Activated naive CD4-positive, alpha-beta T cell treated with anti-CD3 and anti-CD28 coated beads, Interleukin-2, amount 50 U/mL, for 72 hours (primary cell): Measurements from ENCODE around the gene SMYD3. TPM values are rescaled to one million over a fixed set of nuclear protein-coding genes. Genes with fewer than 3 reads are reported as not detected.
"Not testable (repeated sequence)": the region's sequence is repeated elsewhere in the genome, so short reads cannot be mapped to it uniquely, and the experiment has no call there.

Source experiments
- ATAC-seq, 2 donors: fragments of 150-1000 bp; cut with Tn5 transposase; 2 replicates each; pipeline ENCODE4 v1.10.0; 2021; ENCODE audit warnings: mild to moderate bottlenecking in 2 of 2, moderate library complexity in 2 of 2
- DNase-seq, 2 donors: peaks; one replicate each; pipeline ENCODE4 v3.0.0; 2021 to 2022; ENCODE audit warnings: low spot score in 2 of 2
- H3K27ac Mint-ChIP-seq, 2 donors: one replicate each; pipeline ENCODE4 v1.8.0; 2022; ENCODE audit warnings: mild to moderate bottlenecking in 2 of 2, mixed read lengths in 2 of 2
- H3K36me3 Mint-ChIP-seq, 2 donors: one replicate each; pipeline ENCODE4 v1.8.0; 2022; ENCODE audit warnings: mixed read lengths in 2 of 2
- H3K9me3 Mint-ChIP-seq, 2 donors: one replicate each; pipeline ENCODE4 v1.8.0; 2022; ENCODE audit warnings: mixed read lengths in 2 of 2
- total RNA-seq, 2 donors: library from RNA; stranded (reverse); gene quantifications; one replicate each; pipeline ENCODE4 v1.2.3, GENCODE V29; 2022

Gene SMYD3
- total RNA-seq, 2 donors from 2014 or later: 18.5 to 30.1 TPM

- ATAC-seq (no peak), DNase-seq (no peak)
- H3K36me3 Mint-ChIP-seq: no peaks in the 10 kb centered on the region
- peak overlapping the region in 1 of 2 donors; percentile 9 for H3K27ac Mint-ChIP-seq
- no peaks in the 10 kb centered on the region for H3K9me3 Mint-ChIP-seq
Observed at GRCh38 chr1:245790441-245790840, 716.6 kb downstream of the SMYD3 start.

- Mint-ChIP-seq H3K36me3 (no peaks in the 10 kb centered on the region), H3K9me3 (no peaks in the 10 kb centered on the region), H3K27ac (no peak overlapping the region)
- DNase-seq (no peak), ATAC-seq (no peak)
Observed at GRCh38 chr1:245788886-245789285, 718.2 kb downstream of the SMYD3 start.

- ATAC-seq (no peak), DNase-seq (no peak)
- no peaks in the 10 kb centered on the region for H3K9me3 Mint-ChIP-seq
- H3K27ac Mint-ChIP-seq: no peak overlapping the region
- no peaks in the 10 kb centered on the region for H3K36me3 Mint-ChIP-seq
Observed at GRCh38 chr1:245788269-245788668, 718.8 kb downstream of the SMYD3 start.

- DNase-seq (no peak), ATAC-seq (no peak)
- no peaks in the 10 kb centered on the region for H3K36me3 Mint-ChIP-seq
- H3K27ac Mint-ChIP-seq: no peak overlapping the region
- no peaks in the 10 kb centered on the region for H3K9me3 Mint-ChIP-seq
Observed at GRCh38 chr1:245786948-245787347, 720.1 kb downstream of the SMYD3 start.

- no peak for ATAC-seq
- DNase-seq: no peak
- Mint-ChIP-seq H3K36me3 (peaks cover 7 to 16% of the 10 kb centered on the region in 2 donors), H3K9me3 (peaks cover 5 to 6% of the 10 kb centered on the region in 2 donors), H3K27ac (no peak overlapping the region)
Observed at GRCh38 chr1:245779797-245780755, 727.0 kb downstream of the SMYD3 start.

- Mint-ChIP-seq H3K27ac (no peak overlapping the region), H3K9me3 (peaks cover 5 to 6% of the 10 kb centered on the region in 2 donors), H3K36me3 (peaks cover 7 to 16% of the 10 kb centered on the region in 2 donors)
- ATAC-seq: no peak
- no peak for DNase-seq
Observed at GRCh38 chr1:245777752-245778151, 729.3 kb downstream of the SMYD3 start.

- Mint-ChIP-seq H3K36me3 (peaks cover 7 to 16% of the 10 kb centered on the region in 2 donors), H3K9me3 (peaks cover 5 to 6% of the 10 kb centered on the region in 2 donors), H3K27ac (no peak overlapping the region)
- DNase-seq: no peak
- ATAC-seq: no peak
Observed at GRCh38 chr1:245776694-245777332, 730.3 kb downstream of the SMYD3 start.

- H3K9me3 Mint-ChIP-seq: peaks cover 5 to 6% of the 10 kb centered on the region in 2 donors
- no peak for ATAC-seq
- DNase-seq: no peak
- no peak overlapping the region for H3K27ac Mint-ChIP-seq
- peaks cover 7 to 16% of the 10 kb centered on the region in 2 donors for H3K36me3 Mint-ChIP-seq
Observed at GRCh38 chr1:245776139-245776538, 730.9 kb downstream of the SMYD3 start.

- DNase-seq, H3K27ac Mint-ChIP-seq, H3K9me3 Mint-ChIP-seq, ATAC-seq: not testable (repeated sequence)
- peaks cover 7 to 16% of the 10 kb centered on the region in 2 donors for H3K36me3 Mint-ChIP-seq
Observed at GRCh38 chr1:245774931-245775330, 732.1 kb downstream of the SMYD3 start.

GRCh38 chr1:245774196-245774595 lies 732.9 kb downstream of the SMYD3 start:
- H3K9me3 Mint-ChIP-seq: no peaks in the 10 kb centered on the region
- DNase-seq: no peak
- H3K27ac Mint-ChIP-seq: no peak overlapping the region

GRCh38 chr1:245773344-245773743 lies 733.7 kb downstream of the SMYD3 start:
- Mint-ChIP-seq H3K36me3 (peaks cover 2 to 4% of the 10 kb centered on the region in 2 donors), H3K27ac (no peak overlapping the region), H3K9me3 (no peaks in the 10 kb centered on the region)
- ATAC-seq (no peak), DNase-seq (no peak)

More at GRCh38 chr1:245774196-245774595, 732.9 kb downstream of the SMYD3 start:
- no peak for ATAC-seq
- peaks cover 1 to 10% of the 10 kb centered on the region in 2 donors for H3K36me3 Mint-ChIP-seq

GRCh38 chr1:245772739-245773138 lies 734.3 kb downstream of the SMYD3 start:
- ATAC-seq (no peak), DNase-seq (no peak)
- Mint-ChIP-seq H3K36me3 (peaks cover 0 to 4% of the 10 kb centered on the region in 2 donors), H3K9me3 (no peaks in the 10 kb centered on the region), H3K27ac (no peak overlapping the region)

GRCh38 chr1:245772325-245772724 lies 734.8 kb downstream of the SMYD3 start:
- DNase-seq (no peak), ATAC-seq (no peak)
- peaks cover 0 to 4% of the 10 kb centered on the region in 2 donors for H3K36me3 Mint-ChIP-seq
- H3K9me3 Mint-ChIP-seq: no peaks in the 10 kb centered on the region
- no peak overlapping the region for H3K27ac Mint-ChIP-seq

GRCh38 chr1:245771511-245772281 lies 735.4 kb downstream of the SMYD3 start:
- DNase-seq (no peak), ATAC-seq (peak in 1 of 2 donors; percentile 26)
- Mint-ChIP-seq H3K9me3 (no peaks in the 10 kb centered on the region), H3K36me3 (peaks cover 0 to 4% of the 10 kb centered on the region in 2 donors), H3K27ac (no peak overlapping the region)

GRCh38 chr1:245770156-245770555 lies 736.9 kb downstream of the SMYD3 start:
- Mint-ChIP-seq H3K9me3 (no peaks in the 10 kb centered on the region), H3K27ac (no peak overlapping the region), H3K36me3 (peaks cover 0 to 4% of the 10 kb centered on the region in 2 donors)
- no peak for ATAC-seq
- no peak for DNase-seq

- Mint-ChIP-seq H3K27ac (no peak overlapping the region), H3K36me3 (peaks cover 0 to 4% of the 10 kb centered on the region in 2 donors), H3K9me3 (no peaks in the 10 kb centered on the region)
- ATAC-seq (no peak), DNase-seq (no peak)
Observed at GRCh38 chr1:245768596-245768995, 738.5 kb downstream of the SMYD3 start.
